Cerebellar cortex (tissue), 1 donor: Measurements from ENCODE around the gene MCM3AP.
"Not testable (repeated sequence)": the region's sequence is repeated elsewhere in the genome, so short reads cannot be mapped to it uniquely, and the experiment has no call there.

ENCODE experiments used
- DNase-seq: peaks from one replicate; pipeline ENCODE4 v3.0.0-alpha.2; 2015; ENCODE audit warnings: low spot score

Gene MCM3AP

DNA sequence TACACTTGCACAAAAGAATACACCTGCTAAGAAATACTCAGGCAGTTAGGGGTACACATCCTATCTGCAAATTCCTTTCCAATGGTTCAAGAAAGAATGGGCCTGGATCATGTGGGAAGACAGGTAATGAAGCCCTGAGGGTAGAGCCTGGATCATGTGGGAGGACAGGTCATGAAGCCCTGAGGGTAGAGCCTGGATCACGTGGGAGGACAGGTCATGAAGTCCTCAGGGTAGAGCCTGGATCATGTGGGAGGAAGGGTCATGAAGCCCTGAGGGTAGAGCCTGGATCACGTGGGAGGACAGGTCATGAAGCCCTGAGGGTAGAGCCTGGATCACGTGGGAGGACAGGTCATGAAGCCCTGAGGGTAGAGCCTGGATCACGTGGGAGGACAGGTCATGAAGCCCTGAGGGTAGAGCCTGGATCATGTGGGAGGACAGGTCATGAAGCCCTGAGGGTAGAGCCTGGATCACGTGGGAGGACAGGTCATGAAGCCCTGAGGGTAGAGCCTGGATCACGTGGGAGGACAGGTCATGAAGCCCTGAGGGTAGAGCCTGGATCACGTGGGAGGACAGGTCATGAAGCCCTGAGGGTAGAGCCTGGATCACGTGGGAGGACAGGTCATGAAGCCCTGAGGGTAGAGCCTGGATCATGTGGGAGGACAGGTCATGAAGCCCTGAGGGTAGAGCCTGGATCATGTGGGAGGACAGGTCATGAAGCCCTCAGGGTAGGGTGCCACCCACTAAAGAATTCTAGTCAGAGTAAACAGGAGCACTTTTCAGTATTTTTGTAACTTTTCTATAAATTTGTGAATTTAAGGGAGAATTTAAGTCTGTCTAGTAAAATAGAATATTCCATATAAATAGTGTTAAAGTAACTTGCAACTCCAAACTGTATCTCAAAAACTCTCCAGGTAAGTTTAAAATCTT lies 84.3 kb downstream of the MCM3AP start:
- DNase-seq: not testable (repeated sequence)

- no peak for DNase-seq
Observed at GRCh38 chr21:46199436-46200373, 85.7 kb downstream of the MCM3AP start.

DNA sequence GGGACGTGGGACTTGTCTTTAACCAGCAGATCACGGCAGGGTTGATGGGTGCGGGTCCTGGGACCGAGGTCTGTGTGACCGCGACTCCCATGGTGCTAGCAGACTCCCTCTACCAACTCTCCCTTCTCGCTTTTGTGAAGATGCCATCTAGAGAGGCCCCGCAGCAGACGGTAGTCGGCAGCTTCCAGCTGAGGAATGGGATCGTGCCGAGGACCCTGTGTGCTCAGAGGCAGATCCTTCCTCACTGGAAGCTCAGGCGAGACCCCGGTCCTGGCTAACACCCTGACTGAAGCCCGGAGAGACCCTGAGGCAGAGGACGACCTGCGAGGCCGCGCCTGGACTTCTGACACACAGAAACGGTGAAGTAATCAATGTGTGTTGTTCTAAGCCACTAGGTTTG lies 88.7 kb downstream of the MCM3AP start:
- no peak for DNase-seq

- DNase-seq: no peak
Observed at GRCh38 chr21:46195595-46196195, 89.7 kb downstream of the MCM3AP start.

- peak; percentile 45 for DNase-seq
Observed at GRCh38 chr21:46194374-46195334, 90.8 kb downstream of the MCM3AP start.

DNA sequence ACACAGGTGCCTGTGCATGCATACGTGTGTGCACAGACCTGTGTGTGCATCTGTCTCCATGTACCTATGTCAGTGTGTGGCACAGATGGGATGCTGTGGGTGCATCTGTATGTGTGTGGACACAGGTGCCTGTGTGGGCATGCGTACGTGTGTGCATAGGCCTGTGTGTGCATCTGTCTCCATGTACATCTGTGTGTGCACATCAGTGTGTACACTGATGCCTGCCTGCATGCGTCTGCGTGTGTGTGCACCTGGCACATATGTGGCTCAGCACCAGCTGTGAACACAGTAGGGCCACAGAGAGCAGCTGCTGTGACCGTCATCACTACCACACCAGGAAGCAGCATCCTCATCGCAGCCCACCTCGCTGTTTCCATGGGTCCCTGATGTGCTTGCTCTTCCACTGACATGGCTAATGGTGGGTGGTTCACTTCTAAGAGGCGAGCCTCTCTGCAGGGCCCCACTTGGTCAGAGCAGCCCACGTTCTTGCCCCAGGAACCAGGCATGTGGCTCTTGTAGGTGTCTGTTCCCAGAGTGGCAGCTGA lies 91.5 kb downstream of the MCM3AP start:
- no peak for DNase-seq

GRCh38 chr21:46191686-46192575 lies 93.5 kb downstream of the MCM3AP start:
- DNase-seq: no peak

- DNase-seq: no peak
Observed at GRCh38 chr21:46191257-46191685, 94.1 kb downstream of the MCM3AP start.

DNA sequence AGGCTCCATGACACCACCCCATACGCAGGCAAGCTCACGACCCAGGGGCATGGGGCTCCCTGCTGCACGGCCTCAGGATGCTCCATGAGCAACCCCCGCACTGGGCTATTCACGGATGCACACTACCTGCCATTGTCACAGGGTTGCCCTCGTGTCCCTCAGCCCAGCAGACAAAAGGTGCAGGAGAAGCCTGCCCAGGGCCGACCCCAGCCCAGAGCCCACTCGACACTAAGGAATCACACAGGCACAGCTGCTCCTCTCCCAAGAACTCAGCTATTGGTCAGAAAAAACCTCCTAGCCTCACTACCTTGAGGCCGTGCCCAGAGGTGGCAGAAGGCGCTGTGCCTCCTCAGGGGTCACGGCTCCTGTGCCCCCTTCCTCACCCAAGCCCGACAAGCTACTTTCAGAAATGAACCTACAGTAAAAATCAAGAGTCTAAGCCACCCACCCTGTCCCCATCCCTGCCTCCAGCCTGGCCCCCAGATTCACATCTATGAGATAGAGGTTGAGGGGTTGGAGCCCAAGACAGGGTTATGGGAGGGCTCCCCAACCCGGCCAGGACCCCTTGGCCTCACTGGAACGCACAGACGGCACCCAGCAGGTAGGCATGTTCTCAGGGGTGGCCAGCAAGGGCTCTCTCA lies 94.8 kb downstream of the MCM3AP start:
- no peak for DNase-seq

- DNase-seq: no peak
Observed at GRCh38 chr21:46189959-46190490, 95.4 kb downstream of the MCM3AP start.

DNA sequence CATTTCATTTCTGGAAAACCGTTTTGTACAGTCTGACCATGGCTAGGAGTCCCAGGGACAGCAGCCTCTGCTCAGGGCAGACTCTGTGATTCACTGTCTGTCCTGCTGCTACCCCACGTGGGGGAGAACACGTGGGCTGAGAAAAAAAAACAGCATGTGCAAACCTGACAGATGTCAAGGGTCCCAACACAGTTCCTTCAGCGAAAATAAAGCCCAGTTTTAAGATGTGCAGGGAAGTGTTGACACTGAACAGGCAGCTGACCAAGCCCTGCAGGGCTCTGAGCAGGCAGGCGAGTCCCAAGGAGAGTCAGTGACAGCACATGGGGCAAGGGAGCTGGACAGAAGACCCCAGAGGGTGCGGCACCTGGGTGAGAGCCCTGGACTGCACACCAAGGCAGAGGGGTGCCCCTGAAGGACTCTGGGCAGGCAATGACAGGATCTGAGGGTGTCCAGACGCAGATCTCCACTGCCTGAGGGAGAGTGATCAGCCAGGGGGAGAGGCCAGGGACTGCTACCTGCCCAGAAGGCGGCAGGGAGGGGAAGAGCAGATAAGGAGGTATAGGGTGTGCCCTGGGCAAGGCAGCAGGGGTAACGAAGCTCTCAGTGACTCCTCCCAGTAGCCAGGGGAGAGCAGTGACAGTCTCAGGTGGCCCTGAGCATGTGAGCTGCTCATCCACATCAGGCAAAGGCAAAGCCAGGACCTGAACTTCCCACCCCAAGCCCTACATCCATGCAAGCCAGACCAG lies 96.0 kb downstream of the MCM3AP start:
- no peak for DNase-seq

DNA sequence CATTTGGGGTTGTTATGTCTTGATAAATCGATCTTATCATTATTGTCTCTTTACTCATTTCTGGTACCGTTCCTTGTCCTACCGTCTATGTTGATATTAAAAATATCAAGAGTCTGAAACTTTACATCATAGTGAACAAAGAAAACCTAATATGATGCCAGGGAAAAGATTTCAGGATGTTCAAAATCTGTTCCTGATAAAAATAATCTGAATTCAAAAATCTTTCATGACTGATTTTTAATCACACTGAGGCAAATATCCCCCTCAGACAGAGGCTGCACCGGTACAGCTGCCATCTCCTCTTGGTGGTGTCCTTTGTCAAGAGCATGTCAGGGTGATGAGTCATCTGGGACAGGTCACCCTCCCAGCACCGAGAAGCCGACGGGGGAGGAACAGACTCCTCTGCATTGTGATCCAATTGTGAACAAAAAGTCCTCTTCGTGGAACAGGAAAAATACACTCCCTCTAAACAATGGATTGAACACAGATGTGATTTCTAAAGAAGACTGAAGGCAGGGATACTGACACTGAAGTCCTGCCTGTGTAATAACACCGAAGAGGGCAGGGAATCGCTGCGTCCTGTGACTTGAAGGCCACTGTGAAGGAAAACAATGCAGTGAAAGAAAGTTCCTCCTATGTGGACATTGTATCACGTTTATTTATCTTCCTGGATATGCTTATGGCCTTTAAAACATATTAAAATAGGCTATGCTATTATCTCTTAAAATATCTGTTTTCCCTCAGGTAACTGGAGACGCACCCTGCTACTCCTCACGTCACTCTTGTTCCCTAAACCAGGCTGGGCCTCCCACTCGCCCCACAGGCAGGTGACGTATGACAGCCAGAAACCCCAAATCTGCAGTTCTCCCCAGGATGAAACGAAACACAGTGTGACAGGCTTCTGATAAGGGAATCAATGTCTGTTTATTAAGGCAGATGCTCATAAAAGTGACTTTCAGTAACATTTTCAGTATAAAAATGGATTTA lies 96.9 kb downstream of the MCM3AP start:
- DNase-seq: no peak

DNA sequence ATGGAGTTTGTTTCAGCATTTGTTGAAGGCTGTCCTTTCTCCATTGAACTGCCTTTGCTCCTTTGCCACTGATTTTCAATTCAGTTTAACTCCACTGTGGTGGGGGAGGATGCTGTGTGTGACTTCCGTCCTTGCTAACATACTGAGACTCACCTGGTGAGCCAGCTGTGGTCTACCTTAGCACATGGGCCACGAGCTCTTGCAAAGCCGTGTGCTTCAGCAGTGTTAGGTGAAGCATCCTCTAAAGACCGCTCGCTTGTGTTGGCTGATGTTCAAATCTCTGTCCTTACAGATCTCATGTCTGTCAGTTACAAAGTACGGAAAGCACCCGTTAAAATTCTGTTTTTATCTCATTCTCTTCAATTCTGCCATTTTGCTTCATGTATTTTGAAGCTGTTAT lies 97.6 kb downstream of the MCM3AP start:
- no peak for DNase-seq

DNA sequence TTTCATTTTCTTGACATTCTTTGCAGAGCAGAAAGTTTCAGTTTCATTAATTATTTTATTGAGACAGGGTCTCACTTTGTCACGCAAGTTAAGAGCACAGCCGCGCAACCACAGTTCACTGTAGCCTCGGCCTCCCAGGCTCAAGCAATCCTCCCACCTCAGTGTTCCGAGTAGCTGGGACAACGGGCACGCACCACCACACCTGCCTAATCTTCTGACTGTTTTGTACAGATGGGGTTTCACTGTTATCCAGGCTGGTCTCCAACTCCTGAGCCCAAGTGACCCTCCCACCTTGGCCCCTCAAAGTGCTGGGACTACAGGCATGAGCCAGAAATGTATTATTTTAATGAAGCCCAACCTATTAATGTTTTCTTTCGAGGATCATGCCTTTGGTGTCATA lies 98.2 kb downstream of the MCM3AP start:
- no peak for DNase-seq

DNA sequence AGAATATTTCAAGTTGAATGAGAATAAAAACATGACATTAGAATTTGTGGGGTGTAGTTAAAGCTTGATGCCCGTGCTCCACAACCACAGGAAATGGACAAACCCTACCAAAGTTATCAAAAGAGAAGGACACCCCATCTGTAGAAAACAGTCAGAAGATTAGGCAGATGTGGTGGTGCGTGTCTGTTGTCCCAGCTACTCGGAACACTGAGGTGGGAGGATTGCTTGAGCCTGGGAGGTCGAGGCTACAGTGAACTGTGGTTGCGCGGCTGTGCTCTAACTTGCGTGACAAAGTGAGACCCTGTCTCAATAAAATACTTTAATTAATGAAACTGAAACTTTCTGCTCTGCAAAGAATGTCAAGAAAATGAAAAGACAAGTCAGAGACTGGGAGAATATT lies 99.7 kb downstream of the MCM3AP start:
- DNase-seq: no peak
